ENCODE results near the gene SF3B4.
A peak's percentile ranks its signal among the peaks of the same experiment; 100 is the strongest.

The SF3B4 gene

DNA sequence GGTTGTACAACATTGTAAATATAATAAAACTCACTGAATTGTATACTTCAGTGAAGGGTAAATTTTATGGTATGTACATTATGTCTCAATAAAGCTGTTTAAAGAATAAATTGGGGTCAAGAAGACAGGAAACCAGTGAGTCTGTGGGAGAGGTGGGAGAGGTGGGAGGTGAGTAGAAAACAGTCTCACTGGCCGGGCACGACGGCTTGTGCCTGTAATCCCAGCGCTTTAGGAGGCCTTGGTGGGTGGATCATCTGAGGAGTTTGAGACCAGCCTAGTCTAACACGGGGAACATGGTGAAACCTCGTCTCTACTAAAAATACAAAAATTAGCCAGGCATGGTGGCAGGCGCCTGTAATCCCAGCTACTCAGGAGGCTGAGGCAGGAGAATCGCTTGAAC lies 4.9 kb upstream of the SF3B4 start:
- no peak for DNase-seq

DNA sequence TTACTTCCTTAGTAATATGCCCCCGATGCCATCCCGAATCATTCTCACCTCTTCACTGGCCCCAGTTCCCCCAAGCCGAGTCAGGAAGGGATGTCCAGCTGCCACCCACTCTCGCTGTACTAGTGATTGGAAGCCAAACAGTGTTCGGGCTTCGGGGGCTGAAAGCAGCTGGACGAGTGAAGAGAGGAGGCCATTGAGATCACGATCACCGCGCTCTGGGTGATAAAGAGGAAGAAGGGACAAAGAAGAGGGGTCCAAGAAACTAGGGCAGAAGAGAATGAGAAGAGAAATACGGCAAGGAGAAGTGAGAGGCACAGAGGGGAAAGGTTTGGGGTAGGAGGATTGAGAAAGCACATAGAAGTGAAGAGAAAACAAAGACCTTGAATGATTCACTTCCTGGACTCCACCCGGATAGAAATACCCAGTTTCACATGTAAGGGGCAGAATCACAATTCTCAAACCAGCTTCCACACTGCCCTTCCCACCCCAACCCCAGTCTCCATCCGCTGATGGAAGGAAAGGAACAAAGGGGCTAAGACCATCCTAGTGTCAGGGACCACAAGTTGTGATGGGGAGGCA lies 3.7 kb upstream of the SF3B4 start:
- DNase-seq = no peak

DNA sequence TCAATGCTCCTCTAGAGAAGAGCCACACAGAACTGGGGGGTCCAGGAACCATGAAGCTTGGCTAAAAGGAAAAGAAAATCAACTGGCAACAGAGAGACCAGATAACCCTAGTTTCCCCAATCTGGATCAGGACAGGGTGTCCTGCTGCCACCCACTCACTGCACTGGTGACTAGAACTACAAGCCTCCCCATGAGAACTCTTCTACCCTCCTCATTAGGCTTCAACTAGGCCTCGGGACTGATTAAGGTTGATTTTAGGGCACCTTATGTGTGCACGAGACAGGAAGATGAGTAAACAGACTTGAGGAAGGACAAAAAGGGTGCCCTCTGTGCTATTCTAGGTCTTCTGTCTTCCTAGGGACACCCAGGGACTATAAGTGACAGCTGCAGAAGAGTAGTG lies 2.3 kb upstream of the SF3B4 start:
- no peak for DNase-seq

DNA sequence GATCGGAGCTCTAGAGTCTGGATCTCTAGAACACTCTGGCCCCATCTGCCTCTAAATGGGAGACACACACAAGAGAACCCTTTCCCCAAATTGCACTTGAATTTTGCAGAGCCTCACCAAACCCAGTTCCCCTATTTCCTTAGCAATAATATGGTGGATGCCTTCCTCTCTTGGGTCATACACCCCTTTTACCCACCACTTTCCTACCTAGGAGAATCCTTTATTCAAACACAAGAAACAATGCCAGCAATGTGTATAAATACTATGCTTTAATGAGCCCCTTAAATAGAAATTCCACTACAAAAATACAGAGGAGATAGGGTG lies 760 bp upstream of the SF3B4 start:
- DNase-seq = no peak

DNA sequence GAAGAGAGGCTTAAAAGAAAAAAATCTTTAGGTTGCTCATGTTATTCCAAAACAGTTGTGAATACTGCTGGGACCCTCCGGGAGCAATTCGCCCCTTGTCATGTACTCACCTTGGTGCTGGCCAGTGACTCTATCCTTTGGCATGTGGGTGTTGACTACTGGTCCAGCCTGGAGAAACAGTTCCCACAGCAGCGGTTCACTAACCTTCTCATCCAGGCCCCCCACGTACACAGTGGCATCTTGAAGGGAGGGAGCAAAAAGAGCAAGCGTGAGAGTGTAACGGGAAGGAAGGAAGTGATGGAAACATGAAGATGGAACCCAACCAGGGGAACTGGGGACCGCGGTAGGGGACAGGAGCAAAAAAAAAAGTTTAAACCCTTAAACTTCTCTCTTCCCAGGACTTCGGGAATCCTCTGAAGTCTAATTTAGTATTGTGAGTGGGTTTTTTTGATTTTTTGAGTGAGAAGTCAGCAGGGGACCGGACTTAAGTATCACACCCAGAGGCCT lies 494 bp downstream of the SF3B4 start:
- DNase-seq = no peak

DNA sequence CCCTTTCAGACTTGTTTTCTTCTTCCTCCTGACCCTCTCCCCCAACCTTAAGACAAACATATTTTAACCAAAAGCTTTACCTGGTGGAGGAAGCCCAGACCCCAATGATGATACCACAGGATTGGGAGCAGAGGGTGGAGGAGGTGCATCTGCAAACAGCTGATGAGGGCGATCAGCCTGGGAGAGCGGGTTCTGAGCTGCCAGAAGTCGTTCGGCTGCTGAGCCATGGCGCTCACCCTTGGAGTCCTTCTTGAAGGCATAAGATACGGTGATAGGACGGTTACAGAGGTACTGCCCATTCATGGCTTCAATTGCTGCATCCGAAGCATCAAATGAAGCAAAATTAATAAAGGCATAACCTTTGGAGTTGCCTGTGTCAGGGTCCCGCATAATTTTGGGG lies 1.3 kb downstream of the SF3B4 start:
- no peak for DNase-seq

DNA sequence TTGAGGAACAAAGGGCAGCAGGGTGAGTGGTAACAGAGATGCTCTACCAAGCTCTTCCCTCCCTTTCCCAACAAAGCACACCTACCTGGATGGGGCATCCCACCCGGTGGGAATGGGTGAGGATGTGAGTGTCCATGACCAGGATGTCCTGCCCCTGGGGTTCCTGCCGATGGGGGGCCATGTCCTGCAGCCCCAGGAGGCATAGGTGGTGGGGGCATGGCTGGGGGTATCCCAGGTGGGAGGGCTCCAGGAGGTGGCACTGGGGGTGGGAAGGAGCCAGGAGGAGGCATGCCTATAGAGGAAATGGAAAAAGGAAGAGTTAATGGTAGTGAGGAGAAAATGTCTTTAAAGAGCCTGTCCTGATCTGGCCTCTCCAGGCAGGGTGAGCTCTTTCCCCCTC lies 1.9 kb downstream of the SF3B4 start:
- no peak for DNase-seq

DNA sequence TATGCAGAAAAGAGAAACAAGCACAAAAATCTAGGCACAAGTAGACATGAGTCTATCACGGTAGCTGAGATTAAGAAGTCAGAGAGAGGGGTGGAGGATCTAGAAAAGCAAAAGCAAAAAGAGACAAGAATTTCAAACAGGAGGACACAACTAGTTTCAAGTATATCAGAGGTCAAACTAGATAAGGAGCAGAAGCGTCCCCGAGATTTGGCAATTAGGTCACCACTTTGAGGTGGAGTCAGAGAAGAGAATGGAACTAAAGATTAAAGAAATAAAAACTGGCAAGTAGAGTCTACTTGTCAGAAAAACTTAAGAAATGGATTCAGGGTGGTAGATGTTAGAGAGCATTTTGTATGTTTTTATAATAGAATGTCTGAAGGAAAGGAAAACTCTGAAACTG lies 2.3 kb downstream of the SF3B4 start:
- no peak for DNase-seq

DNA sequence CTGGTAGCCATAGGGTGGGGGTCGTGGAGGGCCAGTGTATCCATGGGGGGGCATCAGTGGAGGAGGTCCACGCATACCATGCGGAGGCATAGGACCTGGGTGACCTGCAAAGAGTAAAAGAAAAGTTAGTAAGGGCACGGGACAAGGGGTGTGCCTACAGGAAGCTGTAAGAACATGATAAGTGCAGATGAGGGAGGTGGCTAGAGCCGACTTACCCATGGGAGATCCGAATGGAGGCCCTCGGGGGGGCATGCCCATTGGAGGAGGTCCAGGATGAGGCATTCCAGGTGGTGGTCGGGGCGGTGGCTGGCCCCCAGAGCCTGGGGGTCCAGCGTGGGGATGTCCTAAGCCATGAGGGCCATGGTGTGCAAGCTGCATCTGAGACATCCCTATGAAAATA lies 4.0 kb downstream of the SF3B4 start:
- no peak for DNase-seq

DNA sequence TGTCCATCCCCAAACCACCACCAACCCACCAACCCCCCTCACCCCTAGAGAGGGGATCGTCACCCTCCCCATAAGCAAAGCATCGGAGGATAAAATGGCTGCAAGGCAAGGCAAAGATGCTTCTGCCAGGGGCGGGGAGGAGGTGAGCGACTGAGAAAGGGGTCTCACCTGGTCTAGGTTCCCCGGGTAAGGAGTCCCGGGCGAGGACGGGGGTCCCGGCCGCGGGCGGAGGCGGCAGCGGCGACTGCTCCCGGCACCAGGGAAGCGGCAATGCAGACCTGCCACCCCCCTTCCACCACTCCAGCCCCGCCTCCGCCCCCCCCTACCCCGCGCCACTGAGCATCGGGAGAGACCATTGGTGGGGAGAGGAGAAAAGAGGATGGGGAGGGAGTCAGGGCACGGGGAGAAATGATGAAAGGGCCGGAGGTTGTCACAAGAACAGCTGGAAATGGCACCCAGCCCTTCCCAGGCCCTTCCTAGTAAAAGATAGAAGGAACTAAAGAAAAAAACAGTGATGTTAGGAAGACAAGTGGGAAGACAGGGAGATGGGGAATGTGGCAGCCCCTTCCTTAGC lies 9.9 kb downstream of the SF3B4 start, which contains the start of gene SV2A:
Gene SV2A (minus strand): TSS at position 274 of the 574 bp plus-strand sequence. CDS start 4,004 bp downstream, outside the sequence.
- peak; percentile 57 for DNase-seq

DNA sequence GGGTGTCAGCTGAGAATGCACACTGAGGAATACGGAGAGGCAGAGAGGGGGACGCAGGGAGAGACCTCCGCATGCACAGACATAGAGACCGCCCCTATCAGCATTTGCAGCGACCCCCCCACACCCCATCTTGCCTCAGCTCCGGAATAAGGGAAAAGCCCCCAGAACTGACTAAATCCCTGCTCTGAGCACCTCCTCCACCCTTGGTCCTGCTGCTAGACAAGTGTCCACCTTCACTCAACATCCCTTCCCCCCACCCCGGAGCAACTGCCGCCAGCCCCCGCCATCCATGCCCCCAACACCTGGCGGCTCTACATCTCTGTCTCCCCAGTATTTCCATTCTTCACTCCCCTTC lies 10.7 kb downstream of the SF3B4 start:
- no peak for DNase-seq

DNA sequence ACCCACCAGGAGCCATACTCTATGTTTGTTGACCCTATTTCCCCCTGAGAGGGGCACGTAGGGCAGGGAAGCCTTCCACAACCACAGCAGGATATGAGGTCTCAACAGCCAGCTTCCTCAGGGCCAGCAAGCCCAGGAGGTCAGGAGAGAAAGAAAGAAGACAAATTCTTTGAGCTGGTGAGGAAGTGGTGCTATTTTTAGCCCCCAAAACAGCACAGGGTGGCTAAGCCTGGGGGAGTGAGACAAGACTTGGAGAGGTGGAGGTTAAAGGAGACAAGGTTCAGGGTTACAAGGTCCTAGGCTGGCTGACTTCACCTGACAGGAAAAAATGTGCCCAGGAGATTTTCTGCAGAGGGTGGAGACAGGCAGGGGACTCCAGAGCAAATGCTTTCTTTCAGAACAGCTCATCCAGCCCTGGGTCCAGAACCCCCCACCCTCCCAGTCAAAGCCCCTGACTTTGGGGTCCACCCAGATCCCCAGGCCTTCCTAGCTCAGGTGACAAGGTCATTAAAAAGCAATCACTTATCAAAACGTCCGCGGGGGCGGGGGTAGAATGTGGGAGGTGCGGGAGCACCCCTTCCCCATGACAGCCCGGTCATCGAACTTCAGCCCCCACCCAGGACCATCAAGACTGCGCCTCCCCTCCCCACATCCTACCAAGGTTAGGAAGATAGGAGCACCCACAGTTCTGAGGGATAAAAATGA lies 11.3 kb downstream of the SF3B4 start:
- DNase-seq = no peak

DNA sequence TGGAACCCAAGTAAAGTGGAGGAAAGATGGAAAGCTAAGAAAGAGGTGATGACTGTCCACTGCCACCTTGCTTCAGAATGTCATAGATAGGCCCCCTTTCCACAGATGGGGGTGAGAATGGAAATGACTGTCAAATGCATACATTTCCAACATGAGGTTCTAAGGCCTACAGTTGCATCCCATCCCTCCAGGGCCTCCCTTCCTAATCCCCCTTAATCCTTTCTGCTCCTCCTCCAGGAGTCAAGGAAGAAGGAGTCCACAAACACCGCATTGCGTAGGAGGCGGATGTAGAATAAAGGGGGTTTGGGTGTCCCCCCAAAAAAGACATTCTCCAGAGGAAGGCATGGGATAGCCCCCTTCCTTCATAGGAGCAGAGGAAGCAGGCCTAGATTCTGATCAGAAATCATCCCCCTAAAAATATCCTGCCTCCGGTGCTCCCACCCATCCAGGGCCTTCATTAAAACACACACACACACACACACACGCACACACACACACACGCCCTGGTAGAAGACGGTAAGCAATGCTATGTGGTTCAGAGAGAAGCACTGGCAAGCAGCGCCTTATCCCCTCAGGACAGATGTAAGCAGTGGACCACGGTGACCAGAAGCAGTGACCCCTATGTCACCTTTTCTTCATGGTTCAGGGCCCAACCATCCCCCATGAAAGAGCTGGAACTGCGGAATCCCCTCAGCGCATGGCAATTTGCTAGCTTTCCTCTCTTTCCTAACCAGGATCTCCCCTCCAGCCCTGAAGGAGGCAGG lies 12.0 kb downstream of the SF3B4 start:
- DNase-seq = no peak

DNA sequence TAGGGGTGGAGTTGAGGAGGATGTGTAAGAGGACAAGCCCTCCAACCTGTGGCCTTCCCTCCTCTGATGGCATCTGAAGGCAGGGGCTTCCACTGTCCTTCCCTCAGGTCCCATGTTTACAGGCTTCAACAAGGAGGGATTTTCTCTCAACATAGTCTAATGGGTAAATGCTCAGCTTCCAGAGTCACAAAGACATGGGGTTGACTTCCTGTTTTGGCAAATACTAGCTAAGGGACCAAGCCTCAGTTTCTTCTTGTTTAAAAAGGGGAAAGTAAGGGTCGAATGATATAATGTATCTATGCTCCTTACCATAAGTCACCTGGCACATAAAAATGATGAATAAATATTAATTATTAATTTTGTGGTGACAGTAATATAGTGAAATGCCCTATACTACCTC lies 13.1 kb downstream of the SF3B4 start:
- DNase-seq = no peak

DNA sequence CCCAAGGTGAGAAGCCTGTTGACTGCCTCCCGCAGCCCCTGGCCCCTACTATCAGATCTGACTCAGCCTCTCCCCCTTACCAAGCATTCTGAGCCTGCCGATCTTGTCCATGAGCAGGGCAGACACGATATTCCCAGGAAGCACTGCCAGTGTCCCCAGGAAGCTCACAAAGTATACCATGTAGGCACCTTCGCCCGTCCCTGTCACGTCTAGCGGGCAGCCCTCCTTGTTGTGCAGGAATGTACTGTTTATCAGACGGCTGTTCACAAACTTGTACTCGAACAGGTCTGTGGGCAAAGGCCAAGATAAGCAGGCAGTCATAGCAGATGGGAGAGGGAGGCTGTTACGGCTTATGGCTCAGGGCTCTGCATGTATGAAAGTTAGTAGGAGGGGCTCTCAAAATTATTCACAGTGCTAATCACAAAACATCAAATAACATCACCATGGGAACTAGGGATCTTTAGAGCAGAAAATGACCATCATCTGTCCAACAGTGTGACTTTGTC lies 21.0 kb downstream of the SF3B4 start:
- no peak for DNase-seq

DNA sequence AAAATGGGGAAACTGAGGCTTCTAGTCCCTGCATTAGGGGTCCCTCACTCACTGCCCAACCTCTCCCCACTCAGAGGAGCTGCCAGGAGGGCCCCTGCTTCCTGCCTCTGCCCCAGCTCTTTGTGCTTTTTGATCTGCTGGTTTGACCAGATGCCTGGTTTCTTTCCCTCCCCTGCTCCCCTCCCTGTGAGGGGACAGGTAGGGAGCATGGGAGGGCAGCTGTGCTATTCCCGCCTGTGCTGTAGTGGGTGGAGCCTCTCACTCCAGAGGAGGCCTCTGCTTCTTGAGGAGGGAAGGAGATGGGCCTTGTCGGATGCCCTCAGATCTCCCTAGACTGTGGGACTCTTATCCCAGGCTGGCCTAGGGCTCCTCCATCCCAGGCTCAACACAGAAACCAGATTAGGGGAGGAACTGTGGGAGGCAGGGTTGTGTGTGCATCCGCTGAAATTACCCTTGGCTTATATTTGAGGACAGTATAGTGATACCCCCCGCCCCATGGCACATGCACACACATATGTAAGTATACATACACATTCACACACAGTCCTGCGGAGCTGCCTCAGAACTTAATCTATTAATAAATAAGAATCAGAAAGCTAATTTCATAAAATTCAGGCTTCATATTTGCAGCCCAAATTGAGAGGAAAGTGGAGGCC lies 23.6 kb downstream of the SF3B4 start:
- DNase-seq = no peak

DNA sequence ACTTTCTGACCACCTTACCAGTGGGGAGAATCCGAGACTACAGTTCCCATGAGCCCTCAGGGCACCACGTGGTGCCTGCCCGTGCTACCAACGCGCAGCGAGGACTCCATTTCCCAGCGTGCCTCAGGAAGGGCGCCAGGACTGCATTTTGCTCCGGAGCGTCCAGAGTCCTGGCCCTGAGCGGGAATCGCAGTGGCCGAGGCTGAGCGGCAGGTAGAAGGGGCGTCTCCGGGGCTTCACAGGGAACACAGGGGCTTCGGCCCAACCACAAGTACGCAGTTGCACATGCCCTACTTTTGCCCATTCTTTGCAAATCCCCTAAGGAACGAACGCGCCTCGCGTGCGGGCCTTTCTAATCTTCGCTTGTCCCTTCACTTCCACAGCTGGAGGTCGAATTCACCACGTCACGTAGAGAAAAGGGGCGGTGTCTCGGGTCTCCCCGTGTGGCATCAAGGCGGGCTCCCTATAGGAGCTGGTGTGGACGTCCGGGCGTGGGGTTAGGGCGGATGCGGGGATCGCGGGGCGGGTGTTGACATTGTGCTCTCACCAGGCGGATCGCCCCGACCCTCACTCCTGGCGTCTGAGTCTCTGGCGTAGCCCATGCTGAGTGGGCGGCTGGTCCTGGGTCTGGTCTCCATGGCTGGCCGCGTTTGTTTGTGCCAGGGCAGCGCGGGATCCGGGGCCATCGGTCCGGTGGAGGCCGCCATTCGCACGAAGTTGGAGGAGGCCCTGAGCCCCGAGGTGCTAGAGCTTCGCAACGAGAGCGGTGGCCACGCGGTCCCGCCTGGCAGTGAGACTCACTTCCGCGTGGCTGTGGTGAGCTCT lies 27.9 kb downstream of the SF3B4 start, which contains the start of gene BOLA1:
Gene BOLA1 (plus strand): TSS at position 109 of the 825 bp plus-strand sequence. CDS start 492 bp downstream, at position 601.
- DNase-seq = peak; percentile 85

DNA sequence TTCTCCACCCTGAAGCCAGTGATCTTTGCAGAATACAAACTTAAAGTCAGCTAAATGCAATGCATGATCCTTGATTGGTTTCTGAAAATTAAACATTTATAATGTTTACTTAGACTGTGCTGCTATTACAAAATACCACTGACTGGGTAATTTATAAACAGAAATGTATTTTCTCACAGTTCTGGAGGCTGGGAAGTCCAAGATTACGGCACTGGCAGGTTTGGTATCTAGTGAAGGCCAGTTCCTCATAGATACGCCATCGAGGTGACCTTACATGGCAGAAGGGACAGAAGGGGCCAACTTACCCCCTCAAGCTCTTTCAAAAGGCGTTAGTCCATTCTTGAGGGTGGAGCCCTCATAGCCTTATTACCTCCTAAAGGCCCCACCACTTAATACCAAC lies 31.0 kb downstream of the SF3B4 start:
- no peak for DNase-seq

DNA sequence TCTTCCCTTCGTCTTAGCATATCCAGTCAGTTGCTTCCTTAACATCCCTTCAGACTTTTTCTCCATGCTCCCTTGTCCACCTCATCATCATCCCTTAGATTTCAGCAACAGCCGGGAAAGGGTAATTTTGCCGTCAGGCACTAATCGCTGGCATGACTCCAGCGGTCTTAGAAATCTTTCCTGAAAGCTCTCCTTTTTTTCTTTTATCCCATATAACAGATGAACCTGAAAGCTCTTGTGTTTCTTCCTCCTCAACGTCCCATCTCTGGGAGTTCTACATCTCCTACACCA lies 38.7 kb downstream of the SF3B4 start:
- no peak for DNase-seq

DNA sequence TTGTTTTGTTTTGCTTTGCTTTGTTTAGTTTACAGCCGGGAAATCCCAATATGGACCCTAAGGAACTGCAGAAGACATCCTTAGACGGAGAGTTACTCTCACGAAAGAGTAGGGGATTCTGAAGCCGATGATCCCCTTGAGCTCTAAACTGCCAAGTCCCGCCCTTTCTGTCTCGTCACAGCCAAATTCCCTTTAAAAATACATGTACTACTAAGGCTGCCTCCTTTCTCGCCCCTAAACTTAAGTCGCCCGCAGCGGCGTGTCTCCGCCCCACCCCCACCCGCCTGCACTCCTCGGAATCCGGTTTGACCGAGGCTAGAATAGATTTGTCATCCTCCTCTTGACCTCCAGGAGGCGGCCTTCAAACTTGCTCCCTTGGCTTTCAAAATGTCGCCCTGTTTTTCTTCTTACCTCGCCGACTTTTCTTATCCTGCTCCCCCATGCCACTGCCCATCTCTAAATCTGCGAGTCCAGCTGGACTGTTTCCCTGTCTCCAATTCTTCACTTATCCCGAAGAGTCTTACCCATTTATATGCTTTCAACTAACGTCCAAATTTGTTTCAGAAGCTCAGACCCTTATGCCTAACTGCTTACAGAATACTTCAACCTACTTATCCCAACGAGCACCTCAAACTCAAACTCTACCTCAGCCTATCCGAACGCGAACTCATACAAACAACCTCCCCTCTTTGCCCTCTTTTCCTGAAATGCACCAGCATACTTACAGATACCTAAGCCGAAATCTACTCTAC lies 39.2 kb downstream of the SF3B4 start:
- peak; percentile 88 for DNase-seq

DNA sequence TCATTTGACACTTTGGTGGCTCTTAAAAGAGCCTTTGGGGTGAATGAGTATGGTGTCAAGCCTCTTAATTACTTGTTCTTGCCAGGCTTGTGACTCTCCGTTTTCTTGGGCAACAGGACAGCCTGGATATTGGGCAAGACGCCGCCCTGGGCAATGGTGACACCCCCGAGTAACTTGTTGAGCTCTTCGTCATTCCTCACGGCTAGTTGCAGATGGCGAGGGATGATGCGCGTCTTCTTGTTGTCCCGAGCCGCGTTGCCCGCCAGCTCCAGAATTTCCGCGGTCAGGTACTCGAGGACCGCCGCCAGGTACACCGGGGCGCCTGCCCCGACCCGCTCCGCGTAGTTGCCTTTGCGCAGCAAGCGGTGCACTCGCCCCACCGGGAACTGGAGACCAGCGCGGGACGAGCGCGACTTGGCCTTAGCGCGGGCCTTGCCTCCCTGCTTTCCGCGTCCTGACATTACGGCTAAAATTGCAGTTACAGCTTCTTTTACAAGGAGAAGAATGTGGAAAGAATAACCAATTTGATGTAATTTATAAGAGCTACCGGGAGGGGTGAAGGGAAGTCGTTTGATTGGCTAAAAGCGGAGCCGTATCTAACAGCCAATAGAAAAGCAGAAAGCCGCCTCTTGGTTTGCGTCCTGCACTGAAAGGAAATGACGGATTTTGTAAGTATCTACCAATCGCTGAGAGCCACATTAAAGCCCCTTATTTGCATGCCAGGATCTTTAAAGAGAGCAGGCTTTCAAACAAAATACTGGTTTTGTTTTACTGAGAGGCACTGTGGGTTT lies 40.0 kb downstream of the SF3B4 start:
- DNase-seq = peak; percentile 97

All from CD4-positive, alpha-beta T cell treated with Interleukin-21 for 1 hour (primary cell).